Endothelial cell of umbilical vein (primary cell): ENCODE data around the gene SETSIP.

Source experiments
- CTCF ChIP-seq, 2 donors: IDR thresholded peaks; 1 replicate in 1 of 2; 2 replicates in 1 of 2; pipeline ENCODE4 v1.5.1; 2011; ENCODE audit warnings: low read length in 2 of 2, mild to moderate bottlenecking in 2 of 2, moderate library complexity in 2 of 2, control low read depth in 1 of 2, inconsistent platforms in 1 of 2, low read depth in 1 of 2; ENCODE audit not compliant: insufficient read depth in 1 of 2; ENCODE audit errors: extremely low read depth in 1 of 2
- FOS ChIP-seq: IDR thresholded peaks from 2 replicates; pipeline ENCODE4 v1.6.1; 2011; ENCODE audit warnings: mild to moderate bottlenecking, low read length, moderate library complexity, borderline replicate concordance; ENCODE audit not compliant: insufficient read depth
- POLR2A ChIP-seq: IDR thresholded peaks from 2 replicates; pipeline ENCODE4 v1.6.1; 2012; ENCODE audit warnings: low read depth, mild to moderate bottlenecking, control low read depth, low read length
- POLR2AphosphoS5 ChIP-seq: IDR thresholded peaks from 2 replicates; pipeline ENCODE4 v1.6.1; 2012; ENCODE audit warnings: low read depth, mild to moderate bottlenecking, control low read depth, low read length, moderate library complexity; ENCODE audit not compliant: insufficient read depth
- TF ChIP-seq, protein P1 (sequence below): IDR thresholded peaks from 2 replicates; pipeline ENCODE4 v1.6.1; 2011; ENCODE audit not compliant: insufficient read depth, insufficient read length

DNA sequence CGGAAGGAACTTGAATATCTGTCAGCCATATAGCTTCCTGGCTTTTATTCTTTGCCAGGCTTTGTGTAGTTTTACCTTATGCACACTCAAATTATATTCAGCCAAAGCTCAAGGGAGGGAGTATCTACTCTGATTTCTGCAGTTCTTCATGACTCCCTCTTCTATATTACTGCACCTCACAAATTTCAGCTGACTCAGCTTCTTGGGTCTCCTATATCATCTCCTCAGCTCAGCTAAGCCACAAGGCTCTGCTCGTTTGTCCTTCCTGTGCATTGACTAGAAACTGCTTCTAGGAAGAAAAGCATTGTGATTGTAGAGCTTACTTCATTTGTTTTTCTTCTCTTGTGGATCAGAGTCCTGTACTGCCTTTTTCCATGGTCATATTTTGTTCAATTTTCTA lies 42.3 kb upstream of the SETSIP start:
- TF ChIP-seq FOS (no peak), POLR2AphosphoS5 (no peak), CTCF (IDR thresholded peaks at IDR 0.05; ENCODE audit: extremely low read depth in 1 of 2, insufficient read depth in 1 of 2, low read depth in 1 of 2, low read length in 2 of 2) (no peak), POLR2A (no peak)
- TF ChIP-seq, protein P1, sequence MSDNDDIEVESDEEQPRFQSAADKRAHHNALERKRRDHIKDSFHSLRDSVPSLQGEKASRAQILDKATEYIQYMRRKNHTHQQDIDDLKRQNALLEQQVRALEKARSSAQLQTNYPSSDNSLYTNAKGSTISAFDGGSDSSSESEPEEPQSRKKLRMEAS = no peak
